NCI-H69 (cell line): ENCODE measurements around the gene CLEC3A.
"Not testable (repeated sequence)": the region's sequence is repeated elsewhere in the genome, so short reads cannot be mapped to it uniquely, and the experiment has no call there.

ENCODE experiments used
- DNase-seq: peaks from one replicate; lab custom pipeline; 2025; lab: John Stamatoyannopoulos, UW

The CLEC3A gene

DNA sequence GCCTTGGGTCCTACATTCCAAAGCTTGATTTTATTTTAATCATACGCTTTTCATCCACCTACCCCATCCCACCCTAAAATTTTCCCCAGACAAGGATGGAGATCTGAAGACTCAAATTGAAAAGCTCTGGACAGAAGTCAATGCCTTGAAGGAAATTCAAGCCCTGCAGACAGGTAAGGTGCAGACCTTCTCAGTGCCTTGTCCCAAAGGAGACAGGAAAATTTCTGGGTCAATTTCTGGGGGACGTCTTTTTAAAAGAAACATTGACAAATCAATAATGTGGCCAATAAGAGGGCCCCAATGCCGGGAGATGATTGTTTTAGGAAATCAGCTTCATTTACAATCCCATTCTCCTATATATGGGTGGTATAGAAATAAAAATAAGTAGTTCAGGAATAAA is 5.7 kb downstream of the CLEC3A start:
- DNase-seq, result no peak

DNA sequence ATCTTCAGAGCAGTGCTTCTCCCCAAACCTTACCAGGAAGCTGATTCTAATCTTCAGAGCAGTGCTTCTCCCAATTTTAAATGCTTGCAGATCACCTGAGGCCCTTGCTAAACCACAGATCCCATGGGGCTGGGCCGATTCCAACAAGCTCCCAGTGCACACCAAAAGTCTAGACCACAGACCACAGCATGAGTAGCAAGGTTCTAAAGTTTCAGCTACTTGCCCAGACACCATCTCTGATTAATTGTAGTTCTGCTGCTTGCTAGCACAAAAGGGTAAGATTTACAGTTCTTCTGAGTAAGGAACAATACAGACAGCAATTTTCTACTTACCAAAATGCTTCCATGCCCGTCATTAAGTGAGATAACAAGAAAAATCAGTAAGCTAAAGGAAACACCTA is 12.2 kb downstream of the CLEC3A start:
- DNase-seq, result no peak

DNA sequence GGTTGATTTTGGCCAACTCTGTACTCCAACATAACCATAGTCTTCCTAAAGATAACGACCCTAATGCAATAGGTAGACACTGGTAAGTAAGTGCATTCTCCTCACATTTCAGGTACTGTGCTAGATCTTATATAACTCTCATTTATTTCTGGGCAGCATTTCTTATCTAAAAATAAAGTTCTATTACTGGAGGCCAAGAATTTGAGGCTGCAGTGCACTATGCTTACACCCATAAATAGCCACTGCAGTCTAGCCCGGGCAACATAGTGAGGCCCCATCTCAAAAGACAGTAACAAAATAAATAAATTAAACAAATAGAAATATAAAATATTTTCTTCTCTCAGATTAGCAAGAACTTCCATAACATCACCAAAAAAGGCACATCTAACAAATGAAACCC is 12.7 kb downstream of the CLEC3A start:
- no peak for DNase-seq

DNA sequence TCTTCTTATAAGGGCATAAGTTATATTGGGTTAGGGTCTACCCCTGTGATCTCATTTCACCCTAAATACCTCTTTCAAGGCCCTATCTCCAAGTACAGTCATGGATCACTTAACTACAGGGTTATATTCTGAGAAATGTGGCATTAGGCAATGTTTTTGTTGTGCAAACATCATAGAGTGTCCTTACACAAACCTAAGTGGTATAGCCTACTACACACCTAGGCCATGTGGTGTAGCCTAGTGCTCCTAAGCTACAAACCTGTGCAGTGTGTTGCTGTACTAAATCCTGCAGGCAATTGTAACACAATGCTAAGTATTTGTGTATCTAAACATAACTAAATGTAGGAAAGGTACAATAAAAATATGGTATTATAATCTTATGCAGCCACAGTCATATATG is 18.0 kb downstream of the CLEC3A start:
- no peak for DNase-seq

DNA sequence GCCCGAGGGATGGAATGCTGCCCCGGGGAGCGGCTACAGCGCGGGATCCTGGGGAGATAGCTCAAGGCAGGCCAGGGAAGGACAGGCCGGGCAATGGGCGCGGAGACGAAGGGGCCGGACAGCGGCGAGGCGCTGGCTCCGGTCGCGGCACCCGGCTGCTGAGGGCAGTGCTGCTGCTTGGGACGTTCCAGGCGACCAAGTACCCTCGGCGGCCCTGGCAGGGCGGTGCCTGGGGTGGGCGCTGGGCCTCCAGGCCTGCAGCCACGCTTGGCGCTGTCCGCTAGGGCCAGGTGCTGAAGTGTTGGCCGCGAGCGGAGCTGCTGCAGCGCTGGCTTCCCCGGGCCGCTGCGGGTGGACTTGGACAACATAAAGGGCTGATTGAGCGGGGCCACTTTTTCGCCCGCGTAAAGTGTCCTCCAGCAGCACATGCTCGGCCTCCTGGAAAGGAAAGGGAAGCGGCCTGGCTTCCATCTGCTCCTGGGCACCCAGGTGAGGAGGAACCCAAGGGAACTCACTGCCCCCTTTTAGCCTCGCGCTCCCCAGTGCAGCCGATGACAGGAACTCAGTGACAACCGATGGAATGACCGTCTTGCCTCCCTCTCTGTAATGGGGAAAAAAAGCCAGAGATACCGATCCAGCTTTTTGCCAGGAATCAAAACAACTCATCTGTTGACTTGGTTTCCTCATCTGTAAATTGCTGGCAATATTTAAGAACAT is 23.7 kb downstream of the CLEC3A start:
- DNase-seq, result no peak

DNA sequence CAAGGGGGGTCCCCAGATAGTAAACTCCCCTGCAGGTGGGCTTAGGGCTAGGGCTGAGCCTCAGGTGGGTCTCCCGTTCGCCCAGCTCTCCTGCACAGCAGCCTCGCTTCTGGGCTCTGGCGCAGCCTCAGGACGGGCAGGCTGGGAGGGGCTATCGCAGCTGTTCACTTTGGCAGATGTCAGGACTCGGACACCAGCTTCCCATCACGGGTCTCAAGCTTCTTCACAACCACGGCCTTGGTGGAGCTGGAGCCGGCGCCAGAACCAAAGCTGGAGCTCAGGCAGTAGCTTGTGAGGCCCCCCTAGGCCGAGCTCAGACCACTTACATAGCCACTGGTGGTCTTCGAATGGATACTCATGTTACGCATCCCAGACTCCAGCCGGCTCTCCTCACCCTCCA is 26.0 kb downstream of the CLEC3A start:
- no peak for DNase-seq

DNA sequence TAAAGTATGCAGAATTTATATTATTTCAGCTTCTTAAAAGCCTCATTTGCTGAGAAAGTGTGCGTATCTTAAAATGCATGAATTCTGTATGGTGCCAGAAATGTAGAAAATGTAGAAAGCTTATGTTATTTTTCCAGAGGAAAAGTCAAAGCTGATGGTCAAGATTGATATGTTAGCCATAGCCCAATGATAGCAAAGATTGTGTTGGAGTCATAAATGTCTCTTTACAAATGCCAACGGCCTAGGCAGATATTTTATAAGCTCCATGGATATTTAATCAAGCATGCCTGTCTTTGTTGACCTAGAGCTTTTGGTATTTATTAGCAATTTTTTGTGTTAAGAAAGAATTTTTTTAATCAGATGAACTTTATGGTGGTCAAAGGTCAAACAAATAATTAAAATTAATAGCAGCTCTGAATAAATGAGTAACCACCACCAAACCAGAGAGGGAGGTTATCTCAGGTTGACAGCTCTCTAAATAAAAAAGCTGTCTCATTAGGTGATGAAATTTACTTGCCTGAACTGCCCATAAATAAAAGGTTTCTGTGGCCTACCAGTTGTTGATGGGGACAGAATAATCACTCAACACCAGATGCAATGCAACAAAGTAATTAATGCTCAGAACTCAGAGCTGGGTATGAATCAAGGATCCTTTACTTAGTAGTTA is 28.5 kb downstream of the CLEC3A start:
- DNase-seq, result no peak

DNA sequence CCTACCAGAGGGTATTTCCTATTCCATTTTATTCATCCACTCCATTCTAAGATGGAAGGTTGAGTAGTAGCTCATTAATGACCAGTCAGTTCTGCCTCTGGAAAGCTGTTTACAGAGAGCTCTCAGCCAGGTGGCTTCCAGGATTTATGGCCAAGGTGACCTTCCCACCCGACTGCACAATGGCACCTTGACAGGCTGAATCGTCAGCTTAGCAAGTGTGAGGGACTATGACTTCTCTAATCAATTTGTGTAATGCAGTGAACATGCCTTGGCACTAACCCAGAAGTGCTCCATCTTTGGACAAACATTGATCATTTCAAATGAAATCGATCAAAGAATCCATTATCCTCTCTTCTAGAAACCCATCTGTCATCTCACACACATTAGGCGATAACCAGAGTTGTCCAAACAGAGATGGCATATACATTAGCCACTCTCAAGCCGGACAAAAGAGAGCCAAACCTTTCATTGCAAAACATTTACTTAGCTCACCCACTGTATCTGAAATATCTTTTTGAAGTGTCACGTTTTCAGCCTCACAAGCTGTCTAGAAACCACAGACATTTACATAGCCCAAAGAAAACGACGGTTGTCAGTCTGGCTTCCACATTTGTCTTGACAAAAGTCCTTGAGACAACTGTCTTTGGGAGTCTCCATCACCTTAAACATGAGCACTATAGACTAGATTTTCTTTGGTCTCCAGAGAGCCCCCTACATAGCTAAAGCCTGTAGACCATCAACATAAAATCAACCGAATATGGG is 35.6 kb downstream of the CLEC3A start:
- DNase-seq, result no peak

DNA sequence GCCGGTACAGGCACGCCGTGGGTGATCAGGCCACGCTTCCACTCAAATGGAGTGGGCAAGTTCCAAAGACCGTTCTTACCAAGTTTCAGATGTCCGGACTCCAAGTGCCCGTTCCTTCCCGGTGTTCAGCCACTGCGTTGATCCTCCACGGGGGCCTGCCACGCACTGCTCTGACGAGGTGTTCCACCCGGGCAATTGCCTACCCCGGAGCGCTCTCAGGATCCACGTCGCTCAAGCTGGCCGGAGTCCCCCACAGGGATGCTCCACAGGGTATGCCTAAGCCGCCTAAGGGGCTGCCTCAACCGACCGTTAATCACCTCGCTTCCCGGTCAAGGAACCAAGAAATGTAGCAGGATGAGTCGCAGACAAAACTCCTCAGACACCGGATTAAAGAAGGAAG is 37.5 kb downstream of the CLEC3A start:
- not testable (repeated sequence) for DNase-seq

DNA sequence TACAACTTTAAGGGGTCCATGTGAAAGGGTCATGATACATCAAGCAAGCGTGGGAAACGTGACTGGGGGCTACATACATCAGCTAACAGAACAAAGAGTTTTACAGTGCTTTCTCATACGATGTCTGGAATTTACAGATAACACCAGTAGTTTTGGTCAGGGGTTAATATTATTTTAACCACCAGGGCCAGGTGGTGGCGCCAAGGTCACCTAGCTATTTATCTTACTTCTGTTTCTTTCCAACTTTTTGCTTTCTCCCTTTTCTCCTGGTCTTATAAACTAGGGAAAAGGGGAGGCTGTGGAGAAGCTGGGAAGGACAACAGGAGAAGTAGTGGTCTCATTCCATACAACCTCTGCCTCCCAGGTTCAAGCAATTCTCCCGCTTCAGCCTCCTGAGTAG is 37.9 kb downstream of the CLEC3A start:
- DNase-seq, result no peak

DNA sequence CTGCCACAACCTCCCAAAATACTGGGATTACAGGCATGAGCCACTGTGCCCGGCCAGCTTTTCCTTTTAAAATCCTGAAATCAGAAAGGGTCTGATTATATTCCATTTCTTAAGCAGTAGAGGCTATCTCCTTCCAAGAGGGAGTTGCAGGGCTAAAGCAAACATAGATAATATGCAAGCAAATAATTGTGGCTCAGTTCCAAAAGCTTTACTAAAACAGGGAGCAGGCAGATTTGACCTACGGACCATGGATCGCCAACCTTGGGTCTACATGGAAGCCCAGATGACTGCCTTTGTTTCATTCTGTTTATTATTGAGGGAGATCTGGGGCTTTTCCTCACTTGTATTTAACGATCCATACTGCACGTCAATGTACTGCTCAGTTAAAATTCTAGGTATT is 38.5 kb downstream of the CLEC3A start:
- no peak for DNase-seq

DNA sequence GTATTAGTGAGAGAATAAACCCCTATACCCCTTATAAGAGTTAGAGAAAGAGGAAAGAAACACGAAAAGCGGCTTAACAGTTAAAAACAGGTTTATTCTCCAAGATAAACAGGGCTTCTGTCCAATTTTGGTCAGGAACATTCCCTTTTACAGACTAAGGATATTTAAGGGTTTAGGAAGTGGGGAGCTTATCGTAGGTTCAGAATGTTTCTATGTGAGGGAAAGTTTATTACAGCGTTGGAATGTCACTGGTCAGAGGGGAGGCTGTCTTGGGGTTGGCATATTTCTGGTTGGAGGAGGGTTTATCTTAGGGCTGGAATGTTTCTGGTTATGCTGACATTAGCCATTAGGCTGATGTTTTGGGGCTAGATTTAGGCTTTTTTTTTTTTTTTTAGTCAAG is 43.0 kb downstream of the CLEC3A start:
- no peak for DNase-seq

DNA sequence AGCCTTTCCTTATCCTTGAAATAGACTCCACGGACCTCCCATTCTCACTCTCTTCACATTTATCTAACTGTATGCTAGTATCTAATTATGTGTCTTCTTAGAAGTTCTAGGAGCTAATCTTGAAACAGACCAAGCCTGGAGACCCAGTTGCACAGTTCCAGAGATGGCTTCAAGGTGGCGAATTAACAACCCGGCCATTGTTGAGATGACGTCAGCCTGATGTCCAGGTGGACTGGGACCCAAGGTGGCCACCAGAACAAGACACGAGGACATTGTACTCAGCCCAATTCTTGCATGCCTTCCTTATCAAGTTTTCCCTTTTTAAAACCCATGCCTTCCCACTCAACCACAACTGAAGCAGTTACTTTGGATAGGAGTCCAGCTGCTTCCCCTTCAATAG is 47.6 kb downstream of the CLEC3A start:
- DNase-seq, result no peak

DNA sequence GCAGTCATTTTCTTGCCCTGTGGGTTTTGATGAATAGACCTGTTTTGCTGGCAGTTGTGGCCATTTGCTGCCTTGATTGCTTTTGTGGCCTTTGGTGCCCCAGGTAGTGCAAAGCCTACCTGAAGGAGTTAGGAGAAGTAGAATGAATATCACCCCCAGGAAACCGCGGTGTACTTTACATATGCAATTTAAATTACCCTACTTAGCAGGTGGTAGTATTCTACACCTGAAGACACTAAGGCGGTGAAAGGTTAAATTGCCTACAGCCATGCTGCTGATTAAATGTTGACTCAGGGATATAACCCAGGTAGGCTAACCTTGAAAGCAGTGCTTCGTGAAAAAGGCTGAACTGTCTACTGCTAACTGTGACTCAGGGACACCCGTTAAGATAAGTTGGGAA is 49.9 kb downstream of the CLEC3A start:
- peak; percentile 83 for DNase-seq

DNA sequence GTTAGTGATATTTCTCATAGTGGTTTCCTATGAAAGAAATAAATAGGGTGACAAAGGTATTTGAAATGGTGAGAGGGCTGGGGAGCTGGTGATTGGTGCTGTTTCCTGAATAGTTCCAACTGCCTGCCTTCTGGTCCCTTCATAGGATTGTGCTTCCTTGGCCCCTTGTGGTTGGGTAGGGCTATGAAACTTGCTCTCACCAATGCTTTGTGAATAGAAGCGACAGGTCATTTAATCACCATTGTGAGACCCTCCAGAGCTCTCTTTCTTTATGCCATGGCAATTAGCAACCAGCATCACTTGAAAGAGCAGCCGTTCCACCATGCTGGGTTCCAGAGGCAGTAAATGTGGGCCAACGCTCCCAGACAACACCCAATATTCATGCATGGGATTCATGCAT is 53.5 kb downstream of the CLEC3A start:
- no peak for DNase-seq

DNA sequence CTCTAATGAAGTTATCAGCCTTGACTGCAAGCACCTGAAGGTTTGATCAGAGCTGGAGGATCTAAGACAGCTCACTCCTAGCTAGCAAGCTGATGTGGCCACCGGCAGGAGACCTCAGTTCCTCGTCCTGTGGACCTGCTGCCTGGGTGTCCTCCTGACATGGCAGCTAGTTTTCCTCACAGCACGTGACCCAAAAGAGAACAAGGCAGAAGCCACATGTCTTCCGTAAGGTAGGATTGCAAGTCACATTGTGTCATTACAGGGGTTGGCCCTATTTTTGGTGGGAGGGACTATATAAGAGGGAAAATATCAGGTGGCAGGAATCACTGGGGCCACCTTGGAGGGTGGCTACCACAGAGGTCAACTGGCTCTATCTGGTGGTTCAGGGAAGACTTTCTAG is 59.0 kb downstream of the CLEC3A start:
- DNase-seq, result no peak
